HEK293T (cell line): ENCODE results near the gene TAF1B.

Experiments
- ARNT ChIP-seq: fragments of 450-650 bp; IDR thresholded peaks from 2 replicates; pipeline ENCODE4 v1.6.1; 2017; ENCODE audit warnings: mild to moderate bottlenecking
- FOXM1 ChIP-seq: fragments of 450-650 bp; IDR thresholded peaks from 2 replicates; pipeline ENCODE4 v1.6.1; 2017; ENCODE audit warnings: mild to moderate bottlenecking, borderline replicate concordance
- LEF1 ChIP-seq: fragments of 450-650 bp; IDR thresholded peaks from 2 replicates; pipeline ENCODE4 v1.6.1; 2017; ENCODE audit warnings: mild to moderate bottlenecking, borderline replicate concordance
- TARDBP ChIP-seq: fragments of 450-650 bp; IDR thresholded peaks from 2 replicates; pipeline ENCODE4 v1.6.1; 2016

- TF ChIP-seq ARNT (no peak), TARDBP (no peak), FOXM1 (no peak), LEF1 (no peak)
Observed at GRCh38 chr2:9812945-9813311, 30.3 kb upstream of the TAF1B start.
